K562 (cell line): ENCODE data around the gene ORAI2. TPM values are rescaled to one million over a fixed set of nuclear protein-coding genes. Genes with fewer than 3 reads are reported as not detected.
A peak's percentile ranks its signal among the peaks of the same experiment; 100 is the strongest.

Experiments
- ATAC-seq: fragments of 200-7000 bp; cut with Tn5 transposase; 3 replicates; pipeline ENCODE4 v1.9.1; 2020; ENCODE audit warnings: moderate library complexity
- BruUV-seq: library from RNA; stranded (reverse); fragments of 400-500 nt; replicated peaks from 2 replicates; lab custom pipeline; 2021; lab: Mats Ljungman, UMichigan
- CTCF ChIA-PET: fragments of 300-600 bp; formaldehyde crosslinking; extraction: SDS; loops from one replicate; lab custom pipeline; 2021; ENCODE audit warnings: low intra/inter-chr PET ratio; lab: Yijun Ruan, JAX
- POLR2A ChIA-PET: fragments of 300-600, 350-650 bp; sonication (Branson Sonifier 250); formaldehyde crosslinking; extraction: SDS; loops from one replicate; lab custom pipeline; 2021; ENCODE audit warnings: antibody characterized with exemption, inconsistent platforms; lab: Yijun Ruan, JAX
- DNase-seq, 4 experiments: peaks; one replicate each; pipeline versions ENCODE4 v3.0.0 to v3.0.0-alpha.2; 2011 to 2018; ENCODE audit warnings: low spot score in 3 of 4, mixed read lengths in 3 of 4; ENCODE audit errors: extremely low read depth in 1 of 4
- FAIRE-seq: peaks from 2 replicates; lab custom pipeline; 2011; peaks lifted over from hg19 to GRCh38; lab: Jason Lieb, UNC
- H2AFZ ChIP-seq: 2 replicates; pipeline ENCODE4 v1.6.0; 2011; ENCODE audit warnings: low read depth, low read length, control low read depth, inconsistent platforms
- H3K27ac ChIP-seq: fragments of 200-600 bp; 3 replicates; pipeline ENCODE4 v1.8.0; 2011; ENCODE audit warnings: low read depth, mild to moderate bottlenecking, control low read depth, inconsistent platforms, low read length, moderate library complexity, mixed read lengths; ENCODE audit errors: extremely low read depth
- H3K27me3 ChIP-seq, 2 experiments: fragments of 300-600 bp in 1 of 2; 2 replicates in 1 of 2; 3 replicates in 1 of 2; pipeline versions ENCODE4 v1.6.0 to v1.8.0; 2011; ENCODE audit warnings: inconsistent platforms in 2 of 2, low read length in 2 of 2, mild to moderate bottlenecking in 1 of 2, mixed read lengths in 1 of 2, moderate library complexity in 1 of 2; ENCODE audit not compliant: control insufficient read depth in 2 of 2, insufficient read depth in 2 of 2
- H3K36me3 ChIP-seq: fragments of 300-600 bp; 3 replicates; pipeline ENCODE4 v1.8.0; 2011; ENCODE audit warnings: mild to moderate bottlenecking, low read length, inconsistent platforms; ENCODE audit not compliant: control insufficient read depth, insufficient read depth
- H3K4me1 ChIP-seq, 2 experiments: fragments of 200-600 bp in 1 of 2; replicated peaks in 1 of 2; 2 replicates in 1 of 2; 3 replicates in 1 of 2; pipeline versions ENCODE4 v1.5.1 to v1.8.0; 2011; ENCODE audit warnings: inconsistent platforms in 2 of 2, low read length in 2 of 2, mild to moderate bottlenecking in 1 of 2, mixed read lengths in 1 of 2, moderate library complexity in 1 of 2; ENCODE audit not compliant: control insufficient read depth in 2 of 2, insufficient read depth in 2 of 2
- H3K4me2 ChIP-seq: 2 replicates; pipeline ENCODE4 v1.6.1; 2011; ENCODE audit warnings: low read length, control low read depth, inconsistent platforms, mixed read lengths; ENCODE audit not compliant: insufficient read depth
- H3K4me3 ChIP-seq: fragments of 200-600 bp; sonication (generic), shearing (Covaris generic); 2 replicates; pipeline ENCODE4 v1.5.1; 2016; ENCODE audit warnings: control low read depth, inconsistent platforms
- H3K79me2 ChIP-seq: fragments of 200-600 bp; 3 replicates; pipeline ENCODE4 v1.8.0; 2011; ENCODE audit warnings: low read length, inconsistent platforms; ENCODE audit not compliant: control insufficient read depth, insufficient read depth
- H3K9ac ChIP-seq, 2 experiments: 2 replicates each; pipeline versions ENCODE4 v1.6.0 to v1.6.1; 2011; ENCODE audit warnings: low read depth in 2 of 2, low read length in 2 of 2, control low read depth in 1 of 2, inconsistent platforms in 1 of 2, mild to moderate bottlenecking in 1 of 2, mixed read lengths in 1 of 2; ENCODE audit not compliant: insufficient read depth in 1 of 2
- H3K9me1 ChIP-seq: one replicate; pipeline ENCODE4 v1.6.0; 2011; ENCODE audit warnings: inconsistent platforms, mild to moderate bottlenecking, low read length, moderate library complexity; ENCODE audit not compliant: control insufficient read depth, insufficient read depth
- H3K9me3 ChIP-seq: replicated peaks from 2 replicates; pipeline ENCODE4 v1.5.1; 2011; ENCODE audit warnings: low read depth, low read length, inconsistent platforms; ENCODE audit not compliant: control insufficient read depth, insufficient read depth
- H4K20me1 ChIP-seq: replicated peaks from 2 replicates; pipeline ENCODE4 v1.6.1; 2011; ENCODE audit warnings: low read length, inconsistent platforms, mixed read lengths; ENCODE audit not compliant: control insufficient read depth, insufficient read depth
- KDM2B ChIP-seq: fragments of 250-450 bp; sonication (Bioruptor Pico); IDR thresholded peaks from 2 replicates; pipeline ENCODE4 v1.8.0; 2021; ENCODE audit warnings: mild to moderate bottlenecking, moderate library complexity
- MTA3 ChIP-seq: fragments of 450-650 bp; formaldehyde crosslinking; IDR thresholded peaks from 2 replicates; pipeline ENCODE4 v1.6.1; 2017; ENCODE audit warnings: mild to moderate bottlenecking, borderline replicate concordance
- POLR2G ChIP-seq: fragments of 200-400 bp; formaldehyde crosslinking; IDR thresholded peaks from 2 replicates; pipeline ENCODE4 v1.6.1; 2017; ENCODE audit warnings: low read depth, mild to moderate bottlenecking, antibody characterized with exemption, low read length, moderate library complexity
- THRAP3 ChIP-seq: fragments of 450-650 bp; IDR thresholded peaks from 2 replicates; pipeline ENCODE4 v1.6.1; 2016; ENCODE audit warnings: mild to moderate bottlenecking, inconsistent platforms, borderline replicate concordance
- ZNF232 ChIP-seq: sonication (generic); formaldehyde crosslinking; IDR thresholded peaks from 2 replicates; pipeline ENCODE4 v1.8.0; 2022; ENCODE audit warnings: mild to moderate bottlenecking, missing genetic modification reagents
- WGBS: fragments of 100-300 bp; shearing (Covaris generic); methylation state at CpG from one replicate; pipeline ENCODE4 v1.1.6; 2016; ENCODE audit warnings: low coverage, mixed read lengths; ENCODE audit not compliant: insufficient coverage; ENCODE audit errors: missing lambda C conversion rate; 5-methylcytosine and 5-hydroxymethylcytosine counted together
- in situ Hi-C: fragments of 300-500 bp; cut with MboI; formaldehyde crosslinking; loops from 4 replicates; pipeline ENCODE4 v1.15.0; 2018; ENCODE audit warnings: inconsistent platforms, mixed read lengths
- intact Hi-C: fragments of 100-400 bp; cut with micrococcal nuclease; formaldehyde crosslinking; loops from 2 replicates; pipeline ENCODE4 v1.14.2; 2022
- polyA plus RNA-seq, 8 experiments: library from polyadenylated mRNA; depleted of rRNA in 4 of 8; stranded (reverse) in 5 of 8; unstranded in 3 of 8; fragments of >200 nt; fragmentation: Nextera tagmentation in 2 of 8; fragmentation: Illumina TruSeq in 1 of 8; extraction: Ambion mirVana in 2 of 8; extraction: Trizol in 1 of 8; gene quantifications; 2 replicates each; pipeline versions ENCODE4 v1.2.1 to v1.2.3, GENCODE V29; 2011 to 2014; ENCODE audit warnings: inconsistent platforms in 1 of 8, missing spikeins in 1 of 8
- total RNA-seq, 7 experiments: library from RNA; depleted of rRNA in 6 of 7; stranded (reverse); fragments of >200 nt in 6 of 7; fragmentation: Illumina TruSeq in 2 of 7; extraction: Trizol in 2 of 7; gene quantifications; 2 replicates each; pipeline versions ENCODE4 v1.2.1 to v1.2.3, GENCODE V29; 2011 to 2021; ENCODE audit warnings: low replicate concordance in 1 of 7
- TF ChIP-seq, protein P1 (sequence below): fragments of 450-650 bp; formaldehyde crosslinking; IDR thresholded peaks from 2 replicates; pipeline ENCODE4 v1.4.0; 2020; ENCODE audit warnings: mild to moderate bottlenecking, moderate library complexity

Gene ORAI2
- total and polyA plus RNA-seq, 9 of the 15 experiments (the other 6 are each of a cell fraction or from before 2014, with no cell fraction given), result 1.1 to 27.7 (median 9.2) TPM

- intact Hi-C loops (no loop called here), in situ Hi-C loops (no loop called here)
- ChIA-PET POLR2A (interaction anchor here (0.9 to 1.6 kb wide), 2 partner anchors 10 to 11 kb away, joined by 3 to 4 read pairs; no protein-coding TSS in a partner anchor), CTCF (no interaction called here)
- WGBS, result 84% methylated on average over 5 of the region's 5 CpGs
- no peak for ATAC-seq
- FAIRE-seq, result no peak
- Histone ChIP-seq H3K9me3 (no peaks in the 10 kb centered on the region), H4K20me1 (no peaks in the 10 kb centered on the region), H3K9me1 (peaks cover 3% of the 10 kb centered on the region), H3K4me1 (peaks cover 10 to 43% of the 10 kb centered on the region in 2 experiments), H3K4me2 (no peak overlapping the region), H3K27ac (no peak overlapping the region), H3K79me2 (no peaks in the 10 kb centered on the region)
- TF ChIP-seq MTA3 (no peak), KDM2B (CRISPR knock-in tag) (no peak), ZNF232 (CRISPR knock-in tag) (no peak)
- TF ChIP-seq, all 486 proteins: peak for 0
- no TSS peak for BruUV-seq
- Histone ChIP-seq H3K4me3 (no peak overlapping the region), H3K36me3 (peaks cover 51% of the 10 kb centered on the region), H2AFZ (no peak overlapping the region), H3K27me3 (no peaks in the 10 kb centered on the region), H3K9ac (peak overlapping the region in 1 of 2 experiments; percentile 31; a peak in 1 of 4 replicates)
- DNase-seq, result no peak
These were observed 6.4 kb upstream of the ORAI2 start for GRCh38 chr7:102427019-102427405.

DNA sequence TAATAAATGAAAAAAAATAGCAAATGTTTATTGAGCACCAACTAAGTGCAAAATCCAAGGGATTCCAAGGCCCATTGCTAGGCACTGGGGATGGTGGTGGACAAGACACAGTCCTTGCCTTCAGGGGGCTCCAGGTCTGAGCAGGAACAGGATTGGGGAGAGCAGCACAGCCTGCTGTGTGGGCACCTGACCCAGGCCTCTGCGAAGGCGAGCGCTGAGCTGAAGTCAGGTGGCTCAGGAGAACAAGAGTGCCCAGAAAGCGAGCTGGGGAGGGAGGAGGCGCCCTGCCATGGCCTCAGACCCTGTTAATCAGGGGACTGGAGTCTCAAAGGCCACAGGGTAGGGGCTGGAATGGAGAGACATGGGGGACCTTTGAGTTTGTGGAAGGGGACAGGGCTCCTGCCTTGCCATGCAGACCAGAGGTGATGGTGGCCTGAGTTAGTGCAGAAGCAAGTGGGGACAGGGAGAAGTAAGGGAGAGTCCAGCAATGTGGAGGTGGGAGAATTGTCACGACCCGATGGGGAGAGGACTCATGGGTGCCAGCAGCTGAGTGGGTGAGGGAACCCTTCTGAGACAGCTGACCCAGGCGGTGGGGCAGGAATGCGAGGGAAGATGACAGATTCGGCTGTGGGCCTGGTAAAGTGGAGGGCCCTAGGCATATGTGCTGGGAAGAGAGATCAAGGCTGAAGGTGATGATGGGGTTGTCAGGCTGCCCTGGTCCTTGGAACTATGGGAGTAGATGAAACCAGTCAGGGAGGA lies 4.1 kb upstream of the ORAI2 start:
- ChIA-PET POLR2A (interaction anchor here (1.6 kb wide), 1 partner anchor 11 kb away, joined by 4 read pairs; no protein-coding TSS in a partner anchor), CTCF (no interaction called here)
- no peak overlapping the region for H2AFZ ChIP-seq
- intact Hi-C loops (no loop called here), in situ Hi-C loops (no loop called here)
- H3K4me3 ChIP-seq, result no peak overlapping the region
- no TSS peak for BruUV-seq
- TF ChIP-seq POLR2G (peak; percentile 47), THRAP3 (no peak)
- TF ChIP-seq, protein P1, sequence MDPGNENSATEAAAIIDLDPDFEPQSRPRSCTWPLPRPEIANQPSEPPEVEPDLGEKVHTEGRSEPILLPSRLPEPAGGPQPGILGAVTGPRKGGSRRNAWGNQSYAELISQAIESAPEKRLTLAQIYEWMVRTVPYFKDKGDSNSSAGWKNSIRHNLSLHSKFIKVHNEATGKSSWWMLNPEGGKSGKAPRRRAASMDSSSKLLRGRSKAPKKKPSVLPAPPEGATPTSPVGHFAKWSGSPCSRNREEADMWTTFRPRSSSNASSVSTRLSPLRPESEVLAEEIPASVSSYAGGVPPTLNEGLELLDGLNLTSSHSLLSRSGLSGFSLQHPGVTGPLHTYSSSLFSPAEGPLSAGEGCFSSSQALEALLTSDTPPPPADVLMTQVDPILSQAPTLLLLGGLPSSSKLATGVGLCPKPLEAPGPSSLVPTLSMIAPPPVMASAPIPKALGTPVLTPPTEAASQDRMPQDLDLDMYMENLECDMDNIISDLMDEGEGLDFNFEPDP (CRISPR knock-in tag), result no peak
- H3K4me1 ChIP-seq, result peaks cover 15 to 56% of the 10 kb centered on the region in 2 experiments
- H3K27me3 ChIP-seq, result no peaks in the 10 kb centered on the region
- H3K79me2 ChIP-seq, result peaks cover 4% of the 10 kb centered on the region
- WGBS, result 88% methylated on average over 8 of the region's 10 CpGs
- FAIRE-seq (no peak), ATAC-seq (no peak), DNase-seq (peak in 1 of 4 experiments; percentile 13)
- H3K9me1 ChIP-seq, result peaks cover 3% of the 10 kb centered on the region
- H3K9me3 ChIP-seq, result no peaks in the 10 kb centered on the region
- H3K4me2 ChIP-seq, result no peak overlapping the region
- H3K27ac ChIP-seq, result no peak overlapping the region
- no peaks in the 10 kb centered on the region for H4K20me1 ChIP-seq
- H3K36me3 ChIP-seq, result peaks cover 34% of the 10 kb centered on the region
- peak overlapping the region in 1 of 2 experiments; percentile 74; a peak in 2 of 4 replicates for H3K9ac ChIP-seq
